IPS-15b (cell line): ENCODE results near the gene USP32.
"Not testable (repeated sequence)": the region's sequence is repeated elsewhere in the genome, so short reads cannot be mapped to it uniquely, and the experiment has no call there.

Experiments
- H3K27me3 ChIP-seq: one replicate; pipeline ENCODE4 v1.6.1; 2013; ENCODE audit warnings: low read length; ENCODE audit not compliant: control insufficient read depth, insufficient read depth
- H3K36me3 ChIP-seq: one replicate; pipeline ENCODE4 v1.6.1; 2013; ENCODE audit warnings: low read length; ENCODE audit not compliant: control insufficient read depth, insufficient read depth
- H3K4me1 ChIP-seq: one replicate; pipeline ENCODE4 v1.6.1; 2013; ENCODE audit warnings: mild to moderate bottlenecking, low read length; ENCODE audit not compliant: control insufficient read depth, insufficient read depth
- H3K4me3 ChIP-seq: one replicate; pipeline ENCODE4 v1.5.1; 2013; ENCODE audit warnings: low read depth, low read length
- H3K9ac ChIP-seq: one replicate; pipeline ENCODE4 v1.6.1; 2013; ENCODE audit warnings: low read depth, mild to moderate bottlenecking, low read length
- H3K9me3 ChIP-seq: one replicate; pipeline ENCODE4 v1.6.1; 2013; ENCODE audit warnings: mild to moderate bottlenecking, low read length; ENCODE audit not compliant: control insufficient read depth, insufficient read depth

USP32 gene

DNA sequence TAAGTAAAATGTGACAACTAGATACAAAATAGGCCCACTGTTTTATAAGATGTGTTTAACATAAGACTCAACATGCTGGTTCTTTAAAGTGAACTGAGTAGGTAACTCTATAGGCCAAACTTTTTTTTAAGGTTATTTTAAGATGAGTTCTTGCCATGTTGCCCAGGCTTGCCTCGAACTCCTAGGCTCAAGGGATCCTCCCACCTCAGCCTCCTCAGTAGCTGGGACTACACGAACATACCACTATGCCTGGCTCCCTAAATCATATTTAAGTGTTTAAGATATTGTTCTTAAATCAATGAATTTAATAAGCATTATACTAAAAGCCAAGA, 69.9 kb downstream of the USP32 start:
- no peaks in the 10 kb centered on the region for H3K27me3 ChIP-seq
- H3K9me3 ChIP-seq = no peaks in the 10 kb centered on the region
- no peaks in the 10 kb centered on the region for H3K36me3 ChIP-seq
- no peak overlapping the region for H3K9ac ChIP-seq
- H3K4me1 ChIP-seq = peaks cover 3% of the 10 kb centered on the region
- H3K4me3 ChIP-seq = no peak overlapping the region

DNA sequence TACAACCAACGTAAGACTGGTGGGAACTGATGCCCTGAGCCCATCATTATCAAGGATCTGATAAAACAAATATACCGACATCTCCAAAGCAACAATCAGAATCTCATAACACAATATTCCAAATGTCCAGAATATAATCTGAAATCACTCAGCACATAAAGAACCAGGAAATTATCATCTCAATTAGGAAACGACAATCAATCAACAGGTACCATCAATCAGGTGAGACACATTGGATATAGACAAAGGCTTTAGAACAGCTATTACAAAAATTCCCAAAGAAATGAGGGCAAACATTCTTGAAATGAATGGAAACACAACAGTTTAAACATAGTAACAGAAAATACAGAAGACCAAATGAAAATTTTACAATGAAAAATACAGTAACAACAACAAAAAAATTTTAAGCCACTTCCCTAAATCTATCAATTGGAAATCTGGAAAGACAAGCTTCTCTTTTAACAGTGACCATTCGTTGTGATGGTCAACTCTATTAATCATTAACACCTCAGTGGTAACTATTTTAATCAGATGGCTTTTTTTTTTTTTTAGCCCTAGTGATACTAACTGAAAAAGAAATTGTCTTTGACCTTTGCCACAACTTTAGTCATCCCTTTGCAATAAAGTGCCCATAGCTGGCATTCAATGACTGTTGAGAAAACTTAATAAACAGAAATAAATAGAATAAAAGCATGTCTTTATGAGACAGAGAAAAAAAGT, 70.4 kb downstream of the USP32 start:
- H3K36me3 ChIP-seq = no peaks in the 10 kb centered on the region
- no peak overlapping the region for H3K9ac ChIP-seq
- H3K4me3 ChIP-seq = no peak overlapping the region
- peaks cover 3% of the 10 kb centered on the region for H3K4me1 ChIP-seq
- H3K9me3 ChIP-seq = no peaks in the 10 kb centered on the region
- H3K27me3 ChIP-seq = no peaks in the 10 kb centered on the region

GRCh38 chr17:60318830-60319229, 73.1 kb downstream of the USP32 start:
- H3K9ac ChIP-seq = no peak overlapping the region
- peaks cover 3% of the 10 kb centered on the region for H3K4me1 ChIP-seq
- no peak overlapping the region for H3K4me3 ChIP-seq
- no peaks in the 10 kb centered on the region for H3K9me3 ChIP-seq
- no peaks in the 10 kb centered on the region for H3K27me3 ChIP-seq
- no peaks in the 10 kb centered on the region for H3K36me3 ChIP-seq

DNA sequence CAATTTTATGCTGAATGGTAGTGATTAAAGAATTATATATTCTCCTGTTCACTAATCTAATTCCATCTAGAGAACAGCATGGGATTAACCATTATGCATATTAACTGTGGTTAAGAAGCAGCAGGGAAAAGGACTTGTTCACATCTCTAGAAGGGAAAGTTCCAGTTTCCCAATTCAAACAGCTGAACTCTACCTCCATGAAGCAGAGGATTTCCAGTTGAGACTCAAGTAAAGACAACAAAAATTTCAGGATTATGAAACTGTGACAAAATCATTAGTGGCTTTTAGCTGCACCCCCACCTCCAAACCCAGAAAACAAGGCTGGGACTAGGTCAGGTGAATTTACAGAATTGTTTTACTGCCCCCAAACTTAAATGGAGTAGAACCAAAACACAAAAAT, 73.6 kb downstream of the USP32 start:
- no peaks in the 10 kb centered on the region for H3K36me3 ChIP-seq
- H3K27me3 ChIP-seq = no peaks in the 10 kb centered on the region
- no peak overlapping the region for H3K4me3 ChIP-seq
- peaks cover 3% of the 10 kb centered on the region for H3K4me1 ChIP-seq
- no peak overlapping the region for H3K9ac ChIP-seq
- no peaks in the 10 kb centered on the region for H3K9me3 ChIP-seq

- peaks cover 3% of the 10 kb centered on the region for H3K4me1 ChIP-seq
- H3K36me3 ChIP-seq = no peaks in the 10 kb centered on the region
- no peaks in the 10 kb centered on the region for H3K27me3 ChIP-seq
- H3K4me3 ChIP-seq = no peak overlapping the region
- no peak overlapping the region for H3K9ac ChIP-seq
- H3K9me3 ChIP-seq = no peaks in the 10 kb centered on the region
Observed at GRCh38 chr17:60315650-60316049, 76.3 kb downstream of the USP32 start.

GRCh38 chr17:60314900-60315299, 77.0 kb downstream of the USP32 start:
- H3K36me3 ChIP-seq, H3K4me3 ChIP-seq, H3K9me3 ChIP-seq, H3K9ac ChIP-seq, H3K4me1 ChIP-seq, H3K27me3 ChIP-seq: not testable (repeated sequence)

GRCh38 chr17:60314423-60314822, 77.5 kb downstream of the USP32 start:
- H3K27me3 ChIP-seq = no peaks in the 10 kb centered on the region
- H3K4me3 ChIP-seq = no peak overlapping the region
- no peak overlapping the region for H3K9ac ChIP-seq
- H3K4me1 ChIP-seq = peaks cover 3% of the 10 kb centered on the region
- H3K9me3 ChIP-seq = no peaks in the 10 kb centered on the region
- no peaks in the 10 kb centered on the region for H3K36me3 ChIP-seq

DNA sequence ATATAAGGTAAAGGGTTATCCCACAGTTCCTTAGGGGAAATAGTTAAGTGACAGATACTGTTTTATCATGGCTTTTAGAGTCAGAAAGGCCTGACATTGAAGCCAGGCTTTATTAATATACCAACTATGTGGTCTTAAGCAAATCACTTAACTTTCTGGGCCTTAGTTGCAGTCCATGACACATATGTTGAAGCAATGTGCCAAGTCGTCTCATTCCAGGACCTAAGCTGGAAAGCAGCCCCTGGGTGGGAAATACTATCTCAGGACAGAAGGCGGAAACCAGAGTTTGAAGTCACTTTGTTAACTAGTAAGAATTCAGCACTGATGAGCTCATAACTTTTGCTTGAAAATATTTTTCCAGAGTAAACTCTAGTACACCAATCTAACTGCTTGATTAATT, 80.0 kb downstream of the USP32 start:
- no peaks in the 10 kb centered on the region for H3K36me3 ChIP-seq
- no peaks in the 10 kb centered on the region for H3K4me1 ChIP-seq
- no peaks in the 10 kb centered on the region for H3K9me3 ChIP-seq
- no peak overlapping the region for H3K4me3 ChIP-seq
- H3K27me3 ChIP-seq = no peaks in the 10 kb centered on the region
- no peak overlapping the region for H3K9ac ChIP-seq

DNA sequence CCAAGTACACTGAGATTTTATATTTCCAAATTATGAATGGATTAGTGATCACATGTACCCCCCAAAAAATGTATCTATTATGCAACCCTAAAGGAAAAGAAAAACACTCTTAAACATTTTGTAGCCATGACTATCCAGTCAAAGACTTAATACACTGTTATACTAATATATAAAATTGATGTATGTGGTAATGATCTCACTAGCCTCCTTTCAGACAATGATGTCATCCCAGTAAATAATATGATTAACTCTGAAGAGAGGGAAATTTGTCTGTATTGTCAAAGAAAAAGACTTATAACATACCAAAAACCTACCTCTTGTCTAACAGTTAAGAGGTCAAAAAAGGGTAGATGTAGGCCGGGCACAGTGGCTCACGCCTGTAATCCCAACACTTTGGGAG, 80.7 kb downstream of the USP32 start:
- H3K9me3 ChIP-seq = no peaks in the 10 kb centered on the region
- H3K9ac ChIP-seq = no peak overlapping the region
- no peak overlapping the region for H3K4me3 ChIP-seq
- H3K4me1 ChIP-seq = no peaks in the 10 kb centered on the region
- no peaks in the 10 kb centered on the region for H3K36me3 ChIP-seq
- H3K27me3 ChIP-seq = no peaks in the 10 kb centered on the region

DNA sequence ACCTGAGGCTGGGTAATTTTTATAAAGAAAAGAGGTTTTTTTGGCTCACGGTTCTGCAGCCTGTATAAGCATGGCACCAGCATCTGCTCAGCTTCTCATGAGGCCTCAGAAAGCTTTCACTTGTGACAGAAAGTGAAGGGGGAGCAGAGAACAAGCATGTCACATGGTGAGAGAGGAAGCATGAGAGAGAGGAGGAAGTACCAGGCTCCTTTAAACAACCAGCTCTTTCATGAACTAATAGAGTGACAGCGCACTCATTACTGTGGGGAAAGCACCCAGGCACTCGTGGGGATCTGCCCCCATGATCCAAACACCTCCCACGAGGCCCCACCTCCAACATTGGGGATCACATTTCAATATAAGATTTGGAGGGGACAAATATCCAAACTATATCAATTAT, 86.8 kb downstream of the USP32 start:
- Histone ChIP-seq H3K4me1 (peaks cover 8% of the 10 kb centered on the region), H3K27me3 (no peaks in the 10 kb centered on the region), H3K9ac (no peak overlapping the region), H3K36me3 (no peaks in the 10 kb centered on the region), H3K9me3 (no peaks in the 10 kb centered on the region), H3K4me3 (no peak overlapping the region)

DNA sequence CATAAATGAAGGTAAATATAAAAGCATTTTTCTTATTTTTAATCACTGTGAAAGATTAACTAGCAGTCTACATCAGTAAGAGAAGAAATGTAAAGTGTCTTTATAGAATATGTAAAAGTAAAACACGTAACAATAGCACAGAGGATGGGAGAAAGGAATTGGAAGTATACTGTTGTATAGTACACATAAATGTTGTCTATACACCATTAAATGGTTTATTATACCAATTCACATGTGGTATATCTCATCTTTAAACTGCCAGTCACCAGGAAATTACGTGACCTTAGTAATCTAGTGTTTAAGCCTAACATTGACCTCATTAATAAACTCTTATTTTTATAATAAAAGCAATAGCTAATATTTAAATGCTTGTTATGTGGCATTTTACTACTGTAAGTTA, 87.4 kb downstream of the USP32 start:
- H3K4me3 ChIP-seq = no peak overlapping the region
- H3K4me1 ChIP-seq = peaks cover 8% of the 10 kb centered on the region
- no peak overlapping the region for H3K9ac ChIP-seq
- no peaks in the 10 kb centered on the region for H3K36me3 ChIP-seq
- H3K9me3 ChIP-seq = no peaks in the 10 kb centered on the region
- no peaks in the 10 kb centered on the region for H3K27me3 ChIP-seq

DNA sequence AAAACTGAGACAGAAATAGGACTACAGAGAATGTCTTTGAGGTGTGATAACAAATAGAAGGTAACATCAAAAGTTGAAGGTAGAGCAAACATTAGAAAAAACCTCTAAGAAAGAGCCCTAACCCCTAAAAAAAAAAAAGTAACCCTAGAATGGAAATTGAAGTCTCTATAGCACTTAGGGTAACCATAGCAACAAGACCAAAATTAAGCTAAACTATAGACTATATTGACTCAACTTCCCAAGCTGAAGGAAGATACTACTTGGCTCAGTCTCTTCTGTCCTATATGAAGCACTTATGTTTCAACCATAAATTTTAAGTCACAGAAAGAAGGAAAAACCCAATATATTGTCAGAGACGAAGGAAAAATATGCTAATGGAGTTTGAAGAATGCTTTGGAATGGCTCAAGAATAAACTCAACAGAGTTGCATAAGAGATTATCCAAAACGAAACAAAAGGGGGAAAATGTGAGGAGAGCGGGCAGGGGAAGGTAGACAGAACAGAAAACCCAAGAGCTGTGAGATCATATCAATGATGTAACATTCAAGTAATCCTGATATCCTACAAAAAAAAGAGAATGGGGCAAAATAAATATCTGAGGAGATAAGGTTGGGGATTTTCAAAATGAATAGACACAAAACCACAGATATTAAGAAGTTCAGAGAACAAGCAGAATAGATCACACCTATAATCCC, 88.4 kb downstream of the USP32 start:
- Histone ChIP-seq H3K9ac (no peak overlapping the region), H3K4me1 (peaks cover 8% of the 10 kb centered on the region), H3K4me3 (no peak overlapping the region), H3K27me3 (no peaks in the 10 kb centered on the region), H3K36me3 (no peaks in the 10 kb centered on the region), H3K9me3 (no peaks in the 10 kb centered on the region)
